ENCODE data around the gene AGPAT4. TPM values are rescaled to one million over a fixed set of nuclear protein-coding genes. Genes with fewer than 3 reads are reported as not detected.

The AGPAT4 gene
- total RNA-seq, 1 experiment from 2014 or later: 9.2 TPM

- H3K36me3 Mint-ChIP-seq (ENCODE audit: insufficient read depth, unreplicated experiment): no peaks in the 10 kb centered on the region
- Histone ChIP-seq H3K27me3 (replicated peaks; ENCODE audit: control insufficient read depth, insufficient read depth, low read length) (no peaks in the 10 kb centered on the region), H3K4me3 (ENCODE audit: low read depth, low read length) (no peak overlapping the region), H3K4me1 (no peaks in the 10 kb centered on the region), H3K9me3 (no peaks in the 10 kb centered on the region), H3K36me3 (ENCODE audit: control insufficient read depth, insufficient read depth, low read length) (no peaks in the 10 kb centered on the region)
- no TSS peak for BruUV-seq (replicated peaks)
- H3K27ac Mint-ChIP-seq (ENCODE audit: unreplicated experiment): no peak overlapping the region
- intact Hi-C loops (cut with micrococcal nuclease; ENCODE audit: unreplicated experiment): no loop called here
- no peaks in the 10 kb centered on the region for H3K27me3 Mint-ChIP-seq (ENCODE audit: insufficient read depth, unreplicated experiment)
- H3K9me3 Mint-ChIP-seq (ENCODE audit: unreplicated experiment): no peaks in the 10 kb centered on the region
- ChIA-PET POLR2A (no interaction called here), CTCF (no interaction called here)
- DNase-seq: no peak
- TF ChIP-seq CTCF (IDR thresholded peaks at IDR 0.05; ENCODE audit: insufficient read depth in 1 of 2, low read depth in 1 of 2, low read length in 1 of 2, severe bottlenecking in 1 of 2, unreplicated experiment in 1 of 2): no peak
- no peak overlapping the region for H3K4me3 Mint-ChIP-seq (ENCODE audit: unreplicated experiment)
- peaks cover under 1% of the 10 kb centered on the region for H3K4me1 Mint-ChIP-seq (ENCODE audit: low read depth, unreplicated experiment)
Measured at GRCh38 chr6:161233986-161234661, 39.7 kb downstream of the AGPAT4 start.

- intact Hi-C loops (cut with micrococcal nuclease; ENCODE audit: unreplicated experiment): no loop called here
- Mint-ChIP-seq H3K9me3 (ENCODE audit: unreplicated experiment) (no peaks in the 10 kb centered on the region), H3K4me3 (ENCODE audit: unreplicated experiment) (no peak overlapping the region), H3K36me3 (ENCODE audit: insufficient read depth, unreplicated experiment) (no peaks in the 10 kb centered on the region), H3K27me3 (ENCODE audit: insufficient read depth, unreplicated experiment) (no peaks in the 10 kb centered on the region), H3K4me1 (ENCODE audit: low read depth, unreplicated experiment) (peaks cover 7% of the 10 kb centered on the region), H3K27ac (ENCODE audit: unreplicated experiment) (no peak overlapping the region)
- Histone ChIP-seq H3K4me3 (ENCODE audit: low read depth, low read length) (no peak overlapping the region), H3K27me3 (replicated peaks; ENCODE audit: control insufficient read depth, insufficient read depth, low read length) (no peaks in the 10 kb centered on the region), H3K36me3 (ENCODE audit: control insufficient read depth, insufficient read depth, low read length) (no peaks in the 10 kb centered on the region), H3K4me1 (no peaks in the 10 kb centered on the region), H3K9me3 (no peaks in the 10 kb centered on the region)
- ChIA-PET POLR2A (no interaction called here), CTCF (no interaction called here)
- no peak for DNase-seq
- TF ChIP-seq CTCF (IDR thresholded peaks at IDR 0.05; ENCODE audit: insufficient read depth in 1 of 2, low read depth in 1 of 2, low read length in 1 of 2, severe bottlenecking in 1 of 2, unreplicated experiment in 1 of 2): no peak
- BruUV-seq (replicated peaks): no TSS peak
Measured at GRCh38 chr6:161232467-161232866, 41.4 kb downstream of the AGPAT4 start.

DNA sequence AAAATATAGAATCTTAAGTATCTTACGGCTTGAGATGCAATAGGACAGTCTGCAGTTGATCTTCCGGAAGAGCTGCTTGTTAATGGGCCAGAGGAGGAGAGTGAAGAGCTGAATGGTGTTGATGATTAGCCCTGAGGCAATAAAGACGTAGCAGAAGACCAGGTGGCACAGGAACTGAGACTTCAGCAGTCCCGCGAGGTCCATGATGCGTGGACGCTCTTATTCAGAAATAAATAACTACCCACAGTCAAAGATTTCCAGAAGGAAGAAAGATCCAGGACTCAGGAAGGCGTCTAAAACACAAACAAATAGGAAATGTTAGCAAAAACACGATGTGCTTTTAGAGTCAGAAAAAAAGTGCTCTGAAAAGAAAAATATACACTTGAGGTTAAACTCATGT lies 41.9 kb downstream of the AGPAT4 start:
- Histone ChIP-seq H3K9me3 (no peaks in the 10 kb centered on the region), H3K4me1 (no peaks in the 10 kb centered on the region), H3K27me3 (replicated peaks; ENCODE audit: control insufficient read depth, insufficient read depth, low read length) (no peaks in the 10 kb centered on the region), H3K4me3 (ENCODE audit: low read depth, low read length) (no peak overlapping the region), H3K36me3 (ENCODE audit: control insufficient read depth, insufficient read depth, low read length) (no peaks in the 10 kb centered on the region)
- no peak for DNase-seq
- TF ChIP-seq CTCF (IDR thresholded peaks at IDR 0.05; ENCODE audit: insufficient read depth in 1 of 2, low read depth in 1 of 2, low read length in 1 of 2, severe bottlenecking in 1 of 2, unreplicated experiment in 1 of 2): no peak
- POLR2A ChIA-PET: no interaction called here
- H3K4me1 Mint-ChIP-seq (ENCODE audit: low read depth, unreplicated experiment): peaks cover 7% of the 10 kb centered on the region
- CTCF ChIA-PET: no interaction called here
- H3K27ac Mint-ChIP-seq (ENCODE audit: unreplicated experiment): no peak overlapping the region
- no peak overlapping the region for H3K4me3 Mint-ChIP-seq (ENCODE audit: unreplicated experiment)
- no peaks in the 10 kb centered on the region for H3K9me3 Mint-ChIP-seq (ENCODE audit: unreplicated experiment)
- intact Hi-C loops (cut with micrococcal nuclease; ENCODE audit: unreplicated experiment): no loop called here
- no peaks in the 10 kb centered on the region for H3K36me3 Mint-ChIP-seq (ENCODE audit: insufficient read depth, unreplicated experiment)
- BruUV-seq (replicated peaks): no TSS peak
- no peaks in the 10 kb centered on the region for H3K27me3 Mint-ChIP-seq (ENCODE audit: insufficient read depth, unreplicated experiment)
